Astrocyte of the hippocampus (primary cell): ENCODE data around the gene RNGTT.
"Not testable (repeated sequence)": the region's sequence is repeated elsewhere in the genome, so short reads cannot be mapped to it uniquely, and the experiment has no call there.

ENCODE experiments used
- DNase-seq: peaks from one replicate; pipeline ENCODE4 v3.0.0; 2011; ENCODE audit warnings: low read depth, low spot score

RNGTT gene

DNA sequence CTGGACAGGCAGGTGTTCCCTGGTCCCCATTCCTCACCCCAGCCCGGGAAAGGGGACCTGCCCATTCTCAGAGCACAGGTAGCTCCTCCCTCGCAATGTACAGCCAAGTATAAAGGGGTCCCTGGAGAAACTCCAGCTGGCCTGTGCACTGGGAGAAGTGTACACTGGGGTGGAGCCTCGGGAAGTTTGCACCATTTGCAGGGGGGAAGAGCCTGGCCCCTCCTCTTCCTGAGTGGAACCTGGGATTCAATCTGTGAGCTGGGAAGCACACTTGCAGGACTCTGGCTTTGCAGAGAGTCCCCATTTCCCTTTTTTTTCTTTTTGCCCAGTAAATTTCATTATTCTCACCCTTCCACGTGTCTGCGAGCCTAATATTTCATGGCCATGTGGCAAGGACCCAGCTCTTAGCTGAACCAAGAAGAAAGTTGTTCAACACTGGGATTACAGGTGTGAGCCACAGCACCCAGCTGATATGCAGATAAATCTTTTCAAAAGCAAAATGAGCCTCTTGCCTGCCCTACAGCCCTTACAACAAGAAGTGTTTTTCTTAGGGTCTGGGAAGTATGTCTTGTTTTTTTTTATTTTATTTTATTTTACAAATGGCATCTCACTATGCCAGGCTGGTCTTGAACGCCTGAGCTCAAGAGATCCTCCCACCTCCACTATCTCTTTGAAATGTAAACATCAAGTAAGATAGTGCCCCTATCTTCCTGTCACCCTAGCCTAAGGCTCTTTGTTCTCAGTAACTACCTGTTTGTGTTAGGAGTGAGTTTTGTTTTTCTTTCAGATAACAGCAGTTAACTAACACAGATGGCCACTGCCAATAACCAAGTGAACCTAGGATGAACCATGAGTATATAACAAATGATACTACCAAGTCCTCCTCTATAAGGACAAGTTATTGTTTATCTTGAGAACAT, 9.3 kb upstream of the RNGTT start:
- no peak for DNase-seq

DNA sequence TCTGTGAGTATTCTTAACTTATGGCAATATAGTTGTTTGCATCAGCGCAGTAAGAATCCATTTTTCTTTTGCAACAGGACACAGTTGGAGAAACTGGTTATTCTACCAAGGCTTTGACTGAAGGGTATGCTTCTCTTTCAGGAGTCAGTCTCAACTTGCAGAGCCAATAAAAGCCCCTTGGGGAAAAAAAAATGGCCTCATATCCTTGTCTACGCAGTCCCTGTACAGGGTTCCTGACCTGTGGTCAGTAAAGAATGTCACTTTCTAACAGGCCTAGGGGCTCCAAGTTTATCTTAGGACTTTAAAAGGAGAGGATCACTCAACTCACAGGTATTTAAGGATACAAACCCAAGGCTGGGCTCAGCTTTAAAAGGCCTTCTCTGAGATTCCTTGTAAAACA, 6.9 kb upstream of the RNGTT start:
- no peak for DNase-seq

DNA sequence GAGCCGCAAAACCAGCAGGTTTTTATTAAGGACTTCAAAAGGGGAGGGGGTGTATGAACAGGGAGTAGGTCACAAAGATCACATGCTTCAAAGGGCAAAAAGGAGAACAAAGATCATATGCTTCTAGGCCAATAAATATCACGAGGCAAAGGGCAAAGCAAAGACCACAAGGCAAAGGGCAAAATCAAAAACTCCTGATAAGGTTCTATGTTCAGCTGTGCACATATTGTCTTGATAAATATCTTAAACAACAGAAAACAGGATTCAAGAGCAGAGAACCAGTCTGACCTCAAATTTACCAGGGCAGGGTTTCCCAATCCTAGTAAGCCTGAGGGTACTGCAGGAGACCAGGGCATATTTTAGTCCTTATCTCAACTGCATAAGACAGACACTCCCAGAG, 5.8 kb upstream of the RNGTT start:
- not testable (repeated sequence) for DNase-seq

DNA sequence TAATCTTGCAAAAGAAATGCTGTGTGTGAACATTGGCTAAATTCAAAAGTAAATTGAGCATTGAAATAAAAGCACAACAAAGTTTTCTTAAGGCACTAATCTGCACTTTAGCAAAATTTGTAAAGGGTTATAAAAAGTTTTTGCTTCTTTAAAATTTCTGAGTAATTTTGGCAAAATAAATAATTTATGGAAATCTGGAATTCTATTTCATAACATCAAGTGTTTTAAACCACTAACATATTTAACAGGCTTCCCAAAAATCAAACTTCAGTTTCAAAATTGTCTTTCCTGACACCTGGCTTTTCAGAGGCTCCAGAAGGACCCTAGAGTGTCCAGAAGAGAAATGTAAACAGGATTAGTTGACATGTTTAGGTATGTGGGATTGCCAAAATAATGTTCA, 4.5 kb upstream of the RNGTT start:
- no peak for DNase-seq

DNA sequence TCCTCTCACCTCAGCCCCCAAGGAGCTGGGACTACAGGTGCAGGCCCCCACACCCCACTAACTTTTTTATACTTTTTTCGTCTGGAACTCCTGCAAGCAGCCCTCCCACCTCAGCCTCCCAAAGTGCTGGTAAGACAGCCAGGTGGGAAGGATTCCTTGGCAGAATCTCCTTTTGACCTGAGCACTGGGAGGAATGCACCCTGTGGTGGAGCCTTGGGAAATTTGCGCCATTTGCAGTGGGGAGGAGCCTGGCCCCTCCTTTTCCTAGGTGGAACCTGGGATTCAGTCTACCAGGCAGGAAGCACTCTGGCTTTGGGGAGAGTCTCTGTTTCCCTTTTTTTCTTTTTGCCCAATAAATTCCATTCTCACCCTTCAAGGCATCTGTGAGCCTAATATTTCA, 2.3 kb upstream of the RNGTT start:
- DNase-seq, result no peak

DNA sequence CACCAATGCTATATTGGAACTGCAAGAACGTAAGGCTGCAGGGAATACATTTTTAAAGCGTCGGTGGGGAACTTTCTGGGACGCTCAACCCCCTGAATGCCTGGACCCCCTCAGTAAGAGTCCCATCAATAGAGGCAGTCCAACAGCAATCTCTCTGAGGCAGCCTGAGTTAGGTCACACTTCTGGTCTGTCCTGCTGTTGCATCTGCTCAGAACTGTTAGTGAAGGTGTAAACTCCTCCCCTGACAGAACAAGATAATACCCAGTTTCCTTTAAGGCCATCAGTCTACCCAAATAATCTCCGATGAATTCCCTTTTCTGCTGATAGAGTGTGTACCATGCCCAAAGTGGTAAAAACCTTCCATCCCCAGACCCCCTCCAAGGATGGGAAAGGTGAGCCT, 1.1 kb upstream of the RNGTT start:
- DNase-seq, result no peak

DNA sequence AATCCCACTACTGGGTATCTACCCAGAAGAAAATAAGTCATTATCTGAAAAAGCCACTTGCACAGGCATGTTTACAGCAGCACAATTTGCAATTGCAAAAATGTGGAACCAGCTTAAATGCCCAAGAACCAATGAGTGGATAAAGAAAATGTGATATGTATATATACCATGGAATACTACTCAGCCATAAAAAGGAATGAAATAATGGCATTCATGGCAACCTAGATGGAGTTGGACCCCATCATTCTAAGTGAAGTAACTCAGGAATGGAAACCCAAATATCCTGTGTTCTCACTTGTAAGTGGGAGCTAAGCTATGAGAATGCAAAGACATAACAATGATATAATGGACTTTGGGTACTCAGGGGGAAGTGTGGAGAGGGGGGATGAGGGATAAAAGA, 4.6 kb downstream of the RNGTT start:
- no peak for DNase-seq

DNA sequence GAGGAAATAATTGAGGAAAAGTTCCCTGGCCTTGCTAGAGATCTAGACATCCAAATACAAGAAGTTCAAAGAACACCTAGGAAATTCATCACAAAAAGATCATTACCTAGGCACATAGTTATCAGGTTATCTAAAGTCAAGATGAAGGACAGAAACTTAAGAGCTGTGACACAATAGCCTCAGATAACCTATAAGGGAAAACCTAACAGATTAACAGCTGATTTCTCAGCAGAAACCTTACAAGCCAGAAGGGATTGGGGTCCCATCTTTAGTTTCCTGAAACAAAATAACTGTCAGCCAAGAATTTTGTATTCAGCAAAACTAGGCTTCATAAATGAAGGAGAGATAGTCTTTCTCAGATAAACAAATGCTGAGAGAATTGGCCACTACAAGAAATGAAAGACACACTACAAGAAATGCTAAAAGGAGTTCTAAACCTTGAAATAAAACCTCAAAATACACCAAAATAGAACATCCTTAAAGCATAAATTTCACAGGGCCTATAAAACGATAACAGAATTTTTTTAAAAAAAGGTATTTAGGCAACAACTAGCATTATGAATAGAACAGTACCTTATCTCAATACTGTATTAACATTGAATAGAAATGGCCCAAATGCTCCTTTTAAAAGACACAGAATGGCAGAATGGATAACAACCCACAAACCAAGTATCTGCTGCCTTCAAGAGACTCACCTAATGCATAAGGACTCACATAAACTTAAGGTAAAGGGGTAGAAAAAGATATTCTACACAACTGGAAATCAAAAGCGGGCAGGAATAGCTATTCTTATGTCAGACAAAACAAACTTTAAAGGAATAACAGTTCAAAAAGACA, 9.7 kb downstream of the RNGTT start:
- DNase-seq, result no peak

DNA sequence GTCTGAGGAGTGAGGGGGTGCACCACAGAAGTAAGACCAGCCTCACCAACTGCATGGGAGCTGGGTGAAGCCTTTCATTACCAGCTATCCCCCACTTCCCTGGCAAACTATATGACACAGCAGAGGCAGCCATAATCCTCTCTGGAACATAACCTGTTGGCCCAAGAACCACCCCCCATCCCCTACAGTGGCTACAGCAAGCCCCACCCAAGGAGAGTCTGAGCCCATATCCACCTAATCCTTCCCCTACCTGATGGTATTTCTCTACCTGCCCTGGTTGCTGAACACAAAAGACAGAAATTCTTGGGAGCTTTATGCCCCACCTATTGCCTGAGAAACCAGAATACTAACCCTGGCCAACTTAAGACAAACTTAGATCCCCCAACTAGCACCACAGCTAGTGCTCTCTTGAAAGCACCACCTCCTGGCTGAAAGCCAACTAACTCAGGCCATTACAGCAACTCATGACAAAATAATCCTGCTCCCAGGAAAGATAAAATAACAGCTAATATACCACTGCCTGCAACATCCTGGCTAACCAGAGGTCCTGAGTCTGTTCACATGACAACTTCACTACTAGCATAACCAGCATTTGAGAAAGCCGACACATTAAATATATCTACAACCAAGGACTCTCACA, 11.2 kb downstream of the RNGTT start:
- no peak for DNase-seq

DNA sequence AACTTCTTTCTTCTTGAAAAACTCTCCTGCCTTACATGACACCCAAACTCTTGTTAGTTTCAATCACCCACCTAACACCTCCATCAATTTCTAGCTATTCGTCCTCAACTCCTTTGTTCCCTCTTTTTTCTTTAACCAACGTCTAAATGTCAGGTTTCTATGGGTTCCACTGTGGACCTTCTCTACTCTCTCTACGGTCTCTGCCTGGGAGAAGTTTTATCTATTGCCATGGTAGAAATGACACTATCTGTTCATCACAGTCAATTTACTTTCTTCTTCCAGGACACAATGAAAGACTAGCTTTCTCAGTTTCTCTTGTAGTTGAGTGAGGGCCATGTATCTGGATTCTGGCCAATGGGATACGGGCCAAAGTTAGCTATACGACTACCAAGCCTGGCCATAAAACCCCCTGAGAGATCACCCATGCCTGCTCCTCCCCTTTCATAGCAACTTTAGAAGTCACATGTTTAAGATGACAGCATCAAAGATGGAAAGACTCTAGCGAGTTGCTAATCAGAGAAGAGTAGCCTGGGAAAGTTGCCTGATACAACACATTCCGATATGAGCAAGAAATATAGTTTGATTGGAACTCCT, 17.9 kb downstream of the RNGTT start:
- no peak for DNase-seq

DNA sequence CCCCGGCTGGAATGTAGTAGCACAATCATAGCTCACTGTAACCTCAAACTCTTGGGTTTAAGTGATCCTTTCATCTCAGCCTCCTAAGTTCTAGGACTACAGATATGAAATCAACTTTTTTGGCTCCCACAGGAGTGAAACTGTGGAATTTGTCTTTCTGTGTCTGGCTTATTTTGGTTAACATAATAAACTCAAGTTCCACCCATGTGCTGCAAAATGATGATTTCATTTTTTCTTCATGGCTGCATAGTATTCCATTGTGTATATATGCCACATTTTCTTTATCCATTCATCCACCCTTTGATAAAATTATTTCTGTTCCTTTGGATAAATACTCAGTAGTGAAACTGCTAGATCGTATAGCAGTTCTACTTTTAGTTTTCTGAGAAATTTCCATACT, 29.9 kb downstream of the RNGTT start:
- no peak for DNase-seq

DNA sequence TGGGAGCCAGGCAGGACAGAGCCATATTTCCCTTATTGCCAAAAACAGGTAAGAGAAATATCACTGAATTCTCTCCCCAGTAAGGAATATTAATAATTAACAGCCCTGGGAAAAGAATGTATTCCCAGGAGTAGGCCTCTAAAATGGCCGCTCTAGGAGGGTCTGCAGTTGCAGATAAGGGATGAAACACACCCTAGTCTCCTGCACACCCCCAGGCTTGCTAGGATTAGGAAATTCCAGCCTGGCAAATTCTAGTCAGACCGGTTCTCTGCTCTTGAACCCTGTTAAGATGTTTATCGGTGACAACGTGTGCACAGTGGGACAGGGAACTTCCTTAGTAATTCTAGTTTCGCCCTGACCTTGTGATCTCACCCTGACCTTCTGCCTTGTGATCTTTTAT, 31.4 kb downstream of the RNGTT start:
- DNase-seq, result not testable (repeated sequence)

DNA sequence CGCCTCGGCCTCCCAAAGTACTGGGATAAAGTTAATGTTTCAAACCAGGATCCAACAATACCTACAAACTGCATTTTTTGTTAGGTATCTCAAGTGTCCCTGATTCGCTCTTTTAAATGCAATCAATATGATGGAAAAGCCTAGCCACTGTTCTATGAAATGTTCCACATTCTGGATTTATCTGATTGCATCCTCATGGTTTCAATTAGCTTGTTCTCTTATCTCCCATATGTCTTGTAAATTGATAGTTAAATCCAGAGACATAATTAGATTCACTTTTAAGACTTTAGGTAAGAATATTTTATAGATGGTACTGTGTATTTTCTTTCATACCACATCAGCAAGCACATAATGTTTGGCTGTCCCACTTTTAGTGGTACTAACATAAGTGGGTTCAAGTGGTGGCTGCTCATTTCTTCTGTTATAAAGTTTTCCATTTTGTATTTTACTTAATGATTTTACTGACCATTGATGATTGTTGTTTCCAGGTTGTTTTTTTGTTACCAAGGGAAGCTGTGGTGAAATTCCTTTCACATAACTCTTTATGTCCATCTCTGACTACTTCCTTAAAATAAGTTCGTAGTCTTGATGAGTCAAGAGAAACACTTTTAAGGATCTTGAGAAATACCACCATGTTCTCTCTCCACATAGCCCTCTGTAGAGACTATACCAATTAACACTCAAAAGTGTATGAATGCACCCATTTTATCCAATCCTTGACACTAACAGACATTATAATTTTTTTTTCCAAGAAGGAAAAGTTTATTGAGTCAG, 40.5 kb downstream of the RNGTT start:
- peak; percentile 12 for DNase-seq

DNA sequence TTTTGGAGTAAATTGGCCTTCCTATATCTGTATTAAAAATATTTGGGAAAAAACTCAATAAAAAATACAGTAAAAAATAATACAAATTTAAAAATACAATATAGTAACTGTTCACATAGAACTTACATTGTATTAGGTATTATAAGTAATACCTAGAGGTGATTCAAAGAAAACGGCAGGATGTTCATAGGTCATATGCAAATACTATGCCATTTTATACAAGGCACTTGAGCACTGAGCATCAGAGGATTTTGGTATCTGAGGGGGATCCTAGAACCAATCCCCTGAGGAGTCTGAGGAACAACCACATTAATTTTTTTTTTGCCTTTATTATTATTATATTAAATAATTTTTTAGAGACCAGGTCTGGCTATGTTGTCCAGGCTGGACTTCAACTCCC, 41.7 kb downstream of the RNGTT start:
- no peak for DNase-seq

DNA sequence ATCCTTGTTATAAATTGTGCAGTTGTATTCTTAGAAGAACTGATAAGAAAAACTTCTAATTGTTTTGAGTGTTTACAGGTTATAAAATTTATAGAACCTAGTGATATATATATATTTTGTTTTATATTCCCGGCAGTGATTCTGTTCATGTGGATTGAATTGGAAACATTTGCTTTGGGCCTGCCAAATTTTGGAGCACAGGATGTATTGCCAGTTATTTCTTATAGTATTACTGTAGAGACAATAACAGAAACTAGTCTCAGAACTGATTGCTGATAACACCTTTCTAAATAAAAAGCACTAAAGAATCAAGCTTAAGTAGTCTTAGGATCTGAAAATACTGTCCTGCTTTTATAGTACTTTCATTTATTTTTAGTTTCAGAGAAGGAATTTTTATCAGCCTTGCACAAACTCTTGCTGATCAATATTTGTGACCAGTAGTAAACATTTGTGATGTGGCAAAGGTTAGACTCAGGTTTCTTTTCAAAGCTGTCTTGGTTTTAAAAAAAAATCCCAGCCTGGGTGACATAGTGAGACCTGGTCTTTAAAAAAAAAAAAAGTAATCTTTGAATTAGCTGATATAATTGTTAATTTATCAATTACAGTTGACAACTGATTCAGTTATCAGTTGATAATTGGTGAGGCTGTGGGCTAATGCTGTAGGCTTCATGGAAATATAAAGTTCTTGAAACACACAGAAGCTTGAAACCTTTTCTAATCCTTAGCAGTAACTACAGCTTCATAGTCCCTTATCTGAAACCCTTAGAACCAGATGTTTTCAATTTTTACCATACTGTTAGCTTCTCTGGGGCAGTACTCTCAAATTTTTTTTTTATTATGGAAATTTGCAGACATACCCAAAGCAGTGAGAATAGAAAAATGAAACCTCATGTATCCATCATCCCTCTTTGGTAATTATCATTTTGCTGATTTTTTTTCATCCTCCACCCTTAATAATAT, 42.4 kb downstream of the RNGTT start:
- DNase-seq, result no peak

DNA sequence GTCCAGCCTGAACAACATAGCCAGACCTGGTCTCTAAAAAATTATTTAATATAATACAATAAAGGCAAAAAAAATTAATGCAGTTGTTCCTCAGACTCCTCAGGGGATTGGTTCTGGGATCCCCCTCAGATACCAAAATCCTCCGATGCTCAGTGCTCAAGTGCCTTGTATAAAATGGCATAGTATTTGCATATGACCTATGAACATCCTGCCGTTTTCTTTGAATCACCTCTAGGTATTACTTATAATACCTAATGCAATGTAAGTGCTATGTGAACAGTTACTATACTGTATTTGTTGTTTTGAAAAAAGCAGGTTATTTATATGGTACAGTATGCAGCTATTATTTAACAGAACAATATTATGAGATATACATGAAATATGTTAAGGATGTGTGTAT, 43.3 kb downstream of the RNGTT start:
- DNase-seq, result no peak

DNA sequence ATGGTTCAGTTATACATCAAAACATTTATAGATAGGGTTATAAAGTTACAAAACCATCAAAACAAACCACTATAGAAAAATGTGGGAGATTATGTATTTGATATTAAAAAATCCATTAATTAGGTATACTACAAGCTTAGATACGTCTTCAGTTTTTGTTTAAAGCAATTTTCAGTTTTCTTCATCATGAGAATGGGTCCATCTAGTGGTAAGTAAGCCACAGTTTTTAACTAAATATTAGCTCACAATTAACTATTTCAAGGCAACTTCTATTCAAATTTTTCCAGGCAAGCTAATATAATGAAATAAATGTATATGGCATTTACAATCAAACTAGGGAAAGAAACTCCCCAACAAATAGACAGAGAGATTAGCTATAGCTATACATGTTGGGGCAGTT, 44.4 kb downstream of the RNGTT start:
- DNase-seq, result no peak

DNA sequence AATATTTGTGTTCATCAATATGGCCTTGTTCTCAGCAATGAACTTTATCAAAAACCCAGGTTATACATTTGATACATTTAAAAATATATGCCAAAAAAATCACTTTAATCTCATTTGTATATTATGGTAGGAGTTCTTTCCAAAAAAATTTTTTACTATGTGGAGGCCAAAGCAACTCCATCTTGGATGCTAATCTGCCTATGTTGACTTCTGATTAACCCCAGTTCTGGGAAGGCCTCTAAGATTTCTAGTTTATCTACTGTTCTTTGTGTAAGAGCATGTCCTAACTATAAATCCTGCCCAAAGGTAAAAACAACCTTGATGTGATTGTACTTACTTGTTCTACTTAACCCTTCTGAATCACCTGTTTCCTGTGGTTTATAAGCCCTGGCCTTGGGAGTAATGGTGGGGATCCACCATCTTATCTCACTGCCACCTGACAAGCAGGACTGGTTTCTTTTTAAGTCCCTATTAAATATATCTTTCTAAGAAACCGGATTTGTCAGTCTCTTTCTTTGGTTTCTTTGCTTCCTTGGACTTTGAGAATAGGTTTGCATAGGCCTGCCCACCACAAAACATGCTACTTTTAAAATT, 46.7 kb downstream of the RNGTT start:
- no peak for DNase-seq

DNA sequence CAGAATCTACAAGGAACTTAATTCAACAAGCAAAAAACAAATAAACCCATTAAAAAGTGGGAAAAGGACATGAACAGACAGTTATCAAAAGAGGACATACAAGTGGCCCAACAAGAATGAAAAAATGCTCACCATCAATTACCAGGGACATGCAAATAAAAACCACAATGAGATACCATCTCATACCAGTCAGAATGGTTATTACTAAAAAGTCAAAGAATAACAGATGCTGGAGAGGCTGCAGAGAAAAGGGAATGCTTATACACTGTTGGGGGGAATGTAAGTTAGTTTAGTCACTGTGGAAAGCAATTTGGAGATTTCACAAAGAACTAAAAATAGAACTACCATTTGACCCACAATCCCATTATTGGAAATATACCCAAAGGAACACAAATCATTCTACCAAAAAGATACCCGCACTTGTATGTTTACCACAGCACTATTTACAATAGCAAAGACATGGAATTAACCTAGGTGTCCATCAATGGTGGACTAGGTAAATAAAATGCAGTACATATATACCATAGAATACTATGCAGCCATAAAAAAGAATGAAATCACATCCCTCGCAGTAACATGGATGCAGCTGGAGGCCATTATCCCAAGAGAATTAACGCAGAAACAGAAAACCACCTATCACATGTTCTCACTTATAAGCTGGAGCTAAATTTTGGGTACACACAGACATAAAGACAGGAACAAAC, 48.4 kb downstream of the RNGTT start:
- DNase-seq, result no peak
